ENCODE measurements around the gene RALGAPB.

- TF ChIP-seq POLR2A (IDR thresholded peaks at IDR 0.05; ENCODE audit: low read depth, low read length): no peak
- TF ChIP-seq TAF1 (IDR thresholded peaks at IDR 0.05; ENCODE audit: borderline replicate concordance, low read depth, low read length): no peak
- no peak for TF ChIP-seq POLR2AphosphoS5 (IDR thresholded peaks at IDR 0.05; ENCODE audit: low read depth, low read length)
Observed at GRCh38 chr20:38485041-38485440, 12.4 kb downstream of the RALGAPB start.
